ENCODE results near the gene GRIK4. TPM values are rescaled to one million over a fixed set of nuclear protein-coding genes. Genes with fewer than 3 reads are reported as not detected.

GRIK4 gene
- total RNA-seq, 1 donor from 2014 or later: 2.2 TPM

DNA sequence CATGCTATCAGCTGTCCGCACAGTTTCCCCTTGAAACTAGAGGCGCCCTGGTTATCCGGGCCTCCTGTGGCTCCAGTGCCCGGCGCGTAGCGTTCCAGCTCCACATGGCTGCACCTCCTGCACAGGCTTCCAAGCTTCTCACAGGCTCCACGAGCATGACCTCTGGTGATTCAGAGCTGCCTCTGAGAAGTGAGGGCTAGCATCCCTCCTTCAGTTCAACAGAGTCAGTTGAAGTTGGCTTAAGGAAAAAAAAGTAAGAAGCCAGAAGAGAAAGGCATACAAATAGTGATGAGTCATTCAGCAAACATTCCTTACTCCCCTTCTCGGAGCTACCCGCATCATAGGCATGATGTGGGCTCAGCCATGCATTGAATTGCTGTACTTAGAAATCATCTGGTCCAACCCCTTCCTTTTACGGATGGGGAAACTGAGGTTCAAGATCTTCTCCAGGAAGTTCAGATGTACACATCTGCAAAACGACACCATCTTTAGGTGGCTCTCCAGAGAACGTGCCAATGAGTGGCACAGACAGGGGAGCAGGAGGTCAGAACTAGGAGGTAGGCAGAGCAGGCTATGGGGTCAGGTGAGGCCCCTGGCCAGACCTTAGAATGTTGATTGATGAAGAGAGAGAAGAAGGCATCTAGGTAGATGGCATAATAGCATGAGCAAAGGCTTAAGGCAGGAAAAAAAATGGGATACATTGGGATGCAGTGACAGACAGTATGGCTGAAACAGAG, 296.0 kb downstream of the GRIK4 start:
- Histone ChIP-seq H3K9me3 (ENCODE audit: insufficient read depth, low read depth, low read length) (no peaks in the 10 kb centered on the region), H3K9ac (ENCODE audit: low read length) (no peak overlapping the region), H3K36me3 (ENCODE audit: insufficient read depth, low read length) (no peaks in the 10 kb centered on the region), H3K79me2 (ENCODE audit: insufficient read depth, low read length) (no peaks in the 10 kb centered on the region), H4K20me1 (ENCODE audit: insufficient read depth, low read length) (no peaks in the 10 kb centered on the region), H3K4me3 (ENCODE audit: insufficient read depth, low read depth, low read length) (no peak overlapping the region), H3K27me3 (ENCODE audit: insufficient read depth, low read length) (no peaks in the 10 kb centered on the region), H3K4me1 (ENCODE audit: insufficient read depth, low read length) (peaks cover 14% of the 10 kb centered on the region), H3K27ac (ENCODE audit: low read depth, low read length) (peak overlapping the region; percentile 29), H3K4me2 (ENCODE audit: low read length) (peak overlapping the region; percentile 44), H2AFZ (ENCODE audit: low read depth, low read length) (no peak overlapping the region)
- Mint-ChIP-seq H3K27ac (ENCODE audit: unreplicated experiment) (peak overlapping the region; percentile 65), H3K27me3 (ENCODE audit: low read depth, unreplicated experiment) (peaks cover 19% of the 10 kb centered on the region), H3K36me3 (ENCODE audit: low read depth, unreplicated experiment) (no peaks in the 10 kb centered on the region), H3K4me1 (ENCODE audit: low read depth, unreplicated experiment) (peaks cover 18% of the 10 kb centered on the region), H3K9me3 (ENCODE audit: unreplicated experiment) (no peaks in the 10 kb centered on the region), H3K4me3 (ENCODE audit: unreplicated experiment) (no peak overlapping the region)
- TF ChIP-seq EZH2 (IDR thresholded peaks at IDR 0.05; ENCODE audit: insufficient read depth, low read length): no peak
- TF ChIP-seq, protein P1, sequence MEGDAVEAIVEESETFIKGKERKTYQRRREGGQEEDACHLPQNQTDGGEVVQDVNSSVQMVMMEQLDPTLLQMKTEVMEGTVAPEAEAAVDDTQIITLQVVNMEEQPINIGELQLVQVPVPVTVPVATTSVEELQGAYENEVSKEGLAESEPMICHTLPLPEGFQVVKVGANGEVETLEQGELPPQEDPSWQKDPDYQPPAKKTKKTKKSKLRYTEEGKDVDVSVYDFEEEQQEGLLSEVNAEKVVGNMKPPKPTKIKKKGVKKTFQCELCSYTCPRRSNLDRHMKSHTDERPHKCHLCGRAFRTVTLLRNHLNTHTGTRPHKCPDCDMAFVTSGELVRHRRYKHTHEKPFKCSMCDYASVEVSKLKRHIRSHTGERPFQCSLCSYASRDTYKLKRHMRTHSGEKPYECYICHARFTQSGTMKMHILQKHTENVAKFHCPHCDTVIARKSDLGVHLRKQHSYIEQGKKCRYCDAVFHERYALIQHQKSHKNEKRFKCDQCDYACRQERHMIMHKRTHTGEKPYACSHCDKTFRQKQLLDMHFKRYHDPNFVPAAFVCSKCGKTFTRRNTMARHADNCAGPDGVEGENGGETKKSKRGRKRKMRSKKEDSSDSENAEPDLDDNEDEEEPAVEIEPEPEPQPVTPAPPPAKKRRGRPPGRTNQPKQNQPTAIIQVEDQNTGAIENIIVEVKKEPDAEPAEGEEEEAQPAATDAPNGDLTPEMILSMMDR (IDR thresholded peaks at IDR 0.05; ENCODE audit: insufficient read depth, low read depth, low read length): no peak
- DNase-seq (ENCODE audit: low read depth): peak; percentile 95
- FAIRE-seq: peak; percentile 97

DNA sequence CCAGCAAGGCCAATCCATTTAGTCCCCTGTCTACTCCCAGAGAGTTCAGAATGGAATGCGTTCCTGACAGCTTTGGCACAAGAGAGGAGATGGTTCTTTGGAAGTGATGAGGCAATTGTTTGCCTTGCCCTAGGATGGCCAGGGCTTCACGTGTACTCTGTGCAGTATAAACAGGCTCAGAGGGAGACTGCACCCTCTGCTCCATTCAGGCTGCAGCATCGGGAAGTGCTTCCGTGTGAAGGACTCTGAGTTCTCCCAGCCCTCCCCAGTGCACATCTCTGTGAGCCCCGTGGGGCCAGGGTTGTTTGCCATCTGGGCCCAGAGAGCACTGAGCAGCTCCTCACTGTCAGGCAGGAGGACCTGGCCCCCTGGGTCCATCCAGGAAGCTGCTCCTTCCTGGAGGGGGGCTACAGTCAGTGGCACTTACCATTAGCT, 297.1 kb downstream of the GRIK4 start:
- FAIRE-seq: no peak
- H2AFZ ChIP-seq (ENCODE audit: low read depth, low read length): no peak overlapping the region
- no peaks in the 10 kb centered on the region for H3K36me3 Mint-ChIP-seq (ENCODE audit: low read depth, unreplicated experiment)
- H3K9ac ChIP-seq (ENCODE audit: low read length): no peak overlapping the region
- no peak overlapping the region for H3K4me2 ChIP-seq (ENCODE audit: low read length)
- no peaks in the 10 kb centered on the region for H3K9me3 ChIP-seq (ENCODE audit: insufficient read depth, low read depth, low read length)
- no peaks in the 10 kb centered on the region for H3K79me2 ChIP-seq (ENCODE audit: insufficient read depth, low read length)
- peaks cover 14% of the 10 kb centered on the region for H3K4me1 ChIP-seq (ENCODE audit: insufficient read depth, low read length)
- H3K27ac ChIP-seq (ENCODE audit: low read depth, low read length): no peak overlapping the region
- peaks cover 21% of the 10 kb centered on the region for H3K27me3 Mint-ChIP-seq (ENCODE audit: low read depth, unreplicated experiment)
- H3K4me3 Mint-ChIP-seq (ENCODE audit: unreplicated experiment): no peak overlapping the region
- no peak overlapping the region for H3K4me3 ChIP-seq (ENCODE audit: insufficient read depth, low read depth, low read length)
- no peaks in the 10 kb centered on the region for H3K36me3 ChIP-seq (ENCODE audit: insufficient read depth, low read length)
- H3K27ac Mint-ChIP-seq (ENCODE audit: unreplicated experiment): no peak overlapping the region
- TF ChIP-seq EZH2 (IDR thresholded peaks at IDR 0.05; ENCODE audit: insufficient read depth, low read length): no peak
- TF ChIP-seq, protein P1 (IDR thresholded peaks at IDR 0.05; ENCODE audit: insufficient read depth, low read depth, low read length): no peak
- no peaks in the 10 kb centered on the region for H4K20me1 ChIP-seq (ENCODE audit: insufficient read depth, low read length)
- peaks cover 18% of the 10 kb centered on the region for H3K4me1 Mint-ChIP-seq (ENCODE audit: low read depth, unreplicated experiment)
- peaks cover 4% of the 10 kb centered on the region for H3K27me3 ChIP-seq (ENCODE audit: insufficient read depth, low read length)
- DNase-seq (ENCODE audit: low read depth): no peak
- no peaks in the 10 kb centered on the region for H3K9me3 Mint-ChIP-seq (ENCODE audit: unreplicated experiment)

DNA sequence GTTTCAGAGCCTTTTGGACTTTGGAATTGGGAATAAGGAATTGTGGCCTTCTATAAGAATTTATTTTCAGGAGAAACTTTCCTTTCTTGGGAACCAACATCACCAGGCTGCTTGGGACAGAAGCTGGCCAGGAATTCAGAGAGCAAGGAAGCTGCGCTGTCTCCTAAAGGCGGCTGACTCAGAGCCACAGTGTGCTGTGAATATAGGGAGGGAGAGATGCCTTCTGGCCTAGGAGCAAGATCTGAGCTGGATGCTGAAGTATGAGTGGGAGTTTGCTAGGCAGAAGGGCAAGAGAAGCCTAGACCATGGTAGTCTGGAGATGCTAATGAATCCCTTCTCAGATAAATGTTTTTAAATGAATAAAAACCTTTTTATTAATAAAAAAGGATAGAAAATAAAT, 298.7 kb downstream of the GRIK4 start:
- no peak for FAIRE-seq
- no peak overlapping the region for H3K4me3 ChIP-seq (ENCODE audit: insufficient read depth, low read depth, low read length)
- peaks cover 4% of the 10 kb centered on the region for H3K27me3 ChIP-seq (ENCODE audit: insufficient read depth, low read length)
- Mint-ChIP-seq H3K27me3 (ENCODE audit: low read depth, unreplicated experiment) (peaks cover 21% of the 10 kb centered on the region), H3K4me3 (ENCODE audit: unreplicated experiment) (no peak overlapping the region), H3K4me1 (ENCODE audit: low read depth, unreplicated experiment) (peaks cover 18% of the 10 kb centered on the region), H3K27ac (ENCODE audit: unreplicated experiment) (no peak overlapping the region), H3K9me3 (ENCODE audit: unreplicated experiment) (no peaks in the 10 kb centered on the region), H3K36me3 (ENCODE audit: low read depth, unreplicated experiment) (peaks cover under 1% of the 10 kb centered on the region)
- peaks cover 14% of the 10 kb centered on the region for H3K4me1 ChIP-seq (ENCODE audit: insufficient read depth, low read length)
- TF ChIP-seq, protein P1 (IDR thresholded peaks at IDR 0.05; ENCODE audit: insufficient read depth, low read depth, low read length): no peak
- TF ChIP-seq EZH2 (IDR thresholded peaks at IDR 0.05; ENCODE audit: insufficient read depth, low read length): no peak
- no peak overlapping the region for H3K9ac ChIP-seq (ENCODE audit: low read length)
- no peak overlapping the region for H3K4me2 ChIP-seq (ENCODE audit: low read length)
- H2AFZ ChIP-seq (ENCODE audit: low read depth, low read length): no peak overlapping the region
- H3K79me2 ChIP-seq (ENCODE audit: insufficient read depth, low read length): no peaks in the 10 kb centered on the region
- peak; percentile 20 for DNase-seq (ENCODE audit: low read depth)
- no peak overlapping the region for H3K27ac ChIP-seq (ENCODE audit: low read depth, low read length)
- H4K20me1 ChIP-seq (ENCODE audit: insufficient read depth, low read length): no peaks in the 10 kb centered on the region
- H3K36me3 ChIP-seq (ENCODE audit: insufficient read depth, low read length): no peaks in the 10 kb centered on the region
- no peaks in the 10 kb centered on the region for H3K9me3 ChIP-seq (ENCODE audit: insufficient read depth, low read depth, low read length)
